ENCODE results near the gene DLGAP3.

Gene DLGAP3

DNA sequence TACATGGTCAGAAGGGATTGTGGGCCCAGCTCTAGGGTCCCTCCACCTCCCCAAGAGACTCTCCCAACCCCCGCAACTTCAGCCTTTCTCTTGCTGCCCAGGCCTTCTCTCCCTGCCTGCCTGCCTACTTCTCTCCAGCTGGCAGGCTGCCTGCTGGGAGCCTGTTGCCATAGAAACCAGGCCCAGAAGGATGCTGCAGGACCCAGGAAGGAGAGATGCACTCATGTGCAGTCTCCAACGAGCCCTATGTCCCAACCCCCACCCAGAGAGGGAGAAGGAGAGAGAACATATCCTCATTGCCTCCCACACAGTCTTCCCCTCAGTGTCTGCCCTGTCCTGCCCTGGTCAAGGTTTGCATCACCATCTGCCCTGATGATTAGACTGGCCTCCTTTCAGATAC lies 59.1 kb downstream of the DLGAP3 start:
- H3K27ac ChIP-seq: no peak overlapping the region
- no peak for DNase-seq (ENCODE audit: low read depth, low spot score)

DNA sequence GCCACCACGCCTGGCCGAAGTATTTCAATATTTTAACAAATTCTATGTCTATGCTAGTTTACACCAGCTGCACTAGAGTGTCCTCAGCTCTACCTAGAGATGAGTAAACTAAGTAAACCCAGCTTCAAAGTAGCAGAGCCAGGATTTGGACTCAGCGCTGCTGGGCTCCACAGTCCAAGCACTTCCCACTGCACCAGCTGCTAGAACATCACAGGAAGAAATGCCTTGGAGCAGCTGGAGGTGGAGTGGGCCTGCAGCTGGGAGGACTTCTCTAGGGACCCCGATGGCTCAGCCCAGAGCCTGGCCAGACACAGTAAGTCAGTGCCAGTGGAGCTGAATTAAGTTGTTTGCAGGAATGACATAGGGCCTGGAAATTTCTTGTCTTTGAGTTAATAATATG lies 59.7 kb downstream of the DLGAP3 start:
- no peak for DNase-seq (ENCODE audit: low read depth, low spot score)
- H3K27ac ChIP-seq: no peak overlapping the region

DNA sequence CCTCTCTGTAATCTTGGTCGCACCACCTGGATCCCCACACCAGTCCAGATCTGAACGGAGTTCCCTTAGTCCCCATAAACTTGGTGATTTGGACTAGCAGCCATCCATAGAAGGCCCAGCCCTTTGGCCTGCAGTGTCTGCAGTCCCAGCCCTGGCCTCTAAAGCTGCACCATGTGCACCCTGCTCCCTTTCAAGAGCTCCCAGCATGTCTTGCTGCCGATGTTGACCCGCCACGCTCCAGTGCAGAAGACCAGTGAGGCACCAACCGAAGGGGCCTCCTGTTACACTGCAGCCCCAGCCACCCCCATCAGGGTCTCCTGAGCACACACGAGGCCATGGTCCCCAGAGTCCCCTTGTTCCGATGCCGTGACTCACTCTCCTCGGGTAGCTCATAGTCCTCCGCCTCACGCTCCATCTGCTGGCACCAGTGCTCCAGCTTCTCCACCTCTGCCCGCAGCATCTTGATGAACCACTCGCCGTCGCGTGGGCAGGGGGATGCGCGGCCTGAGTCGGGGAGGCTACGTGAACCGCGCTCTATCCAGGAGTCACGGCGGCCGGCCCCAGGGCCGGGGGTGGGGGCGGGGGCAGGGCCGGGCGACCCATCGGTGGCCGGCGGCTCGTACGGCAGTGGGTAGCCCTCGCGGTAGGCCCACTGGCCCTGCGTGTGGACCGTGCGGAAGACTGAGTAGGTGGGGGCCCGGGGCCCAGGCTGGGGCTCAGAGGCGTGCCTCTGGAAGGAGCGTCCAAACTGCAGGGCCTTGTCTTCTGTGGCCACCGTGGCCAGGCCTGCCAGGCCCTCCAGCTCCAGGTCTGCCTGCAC lies 61.0 kb downstream of the DLGAP3 start:
- H3K27ac ChIP-seq: no peak overlapping the region
- DNase-seq (ENCODE audit: low read depth, low spot score): no peak

DNA sequence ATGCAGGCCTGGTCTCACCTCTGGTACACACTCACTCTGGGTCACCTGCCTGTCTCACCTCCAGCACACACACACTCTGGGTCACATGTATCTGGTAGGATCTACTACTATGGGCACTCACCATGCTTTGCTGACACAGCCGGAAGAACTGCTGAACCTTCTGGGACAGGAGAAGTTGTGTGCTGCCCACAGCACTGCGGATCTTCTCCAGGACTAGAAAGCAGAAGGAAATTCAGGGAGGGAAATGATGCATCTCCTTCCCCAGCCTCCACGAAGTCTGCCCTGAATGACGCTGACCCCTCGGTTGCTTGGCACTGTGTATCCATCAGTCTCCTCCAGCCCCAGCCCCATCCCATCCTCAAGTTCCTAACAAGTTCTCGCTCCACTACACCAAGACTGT lies 62.0 kb downstream of the DLGAP3 start:
- H3K27ac ChIP-seq: no peak overlapping the region
- no peak for DNase-seq (ENCODE audit: low read depth, low spot score)

DNA sequence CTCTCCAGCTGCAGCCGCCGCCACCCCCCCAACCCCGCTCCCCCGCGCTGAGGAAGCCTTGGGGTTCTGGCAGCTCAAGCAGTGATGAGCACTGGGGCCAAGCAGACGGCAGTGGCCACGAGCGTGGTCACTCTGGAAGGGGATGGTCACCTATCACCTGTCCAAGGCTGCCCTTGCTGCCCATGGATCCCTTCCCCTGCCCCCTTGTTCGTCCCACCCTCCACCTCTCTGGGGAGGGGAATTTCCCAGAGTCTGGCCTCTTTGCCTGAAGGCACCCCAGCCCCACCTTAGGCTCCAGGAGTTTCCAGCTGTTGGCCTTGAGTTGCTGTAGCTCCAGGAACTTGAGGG lies 62.7 kb downstream of the DLGAP3 start:
- DNase-seq (ENCODE audit: low read depth, low spot score): no peak
- no peak overlapping the region for H3K27ac ChIP-seq

DNA sequence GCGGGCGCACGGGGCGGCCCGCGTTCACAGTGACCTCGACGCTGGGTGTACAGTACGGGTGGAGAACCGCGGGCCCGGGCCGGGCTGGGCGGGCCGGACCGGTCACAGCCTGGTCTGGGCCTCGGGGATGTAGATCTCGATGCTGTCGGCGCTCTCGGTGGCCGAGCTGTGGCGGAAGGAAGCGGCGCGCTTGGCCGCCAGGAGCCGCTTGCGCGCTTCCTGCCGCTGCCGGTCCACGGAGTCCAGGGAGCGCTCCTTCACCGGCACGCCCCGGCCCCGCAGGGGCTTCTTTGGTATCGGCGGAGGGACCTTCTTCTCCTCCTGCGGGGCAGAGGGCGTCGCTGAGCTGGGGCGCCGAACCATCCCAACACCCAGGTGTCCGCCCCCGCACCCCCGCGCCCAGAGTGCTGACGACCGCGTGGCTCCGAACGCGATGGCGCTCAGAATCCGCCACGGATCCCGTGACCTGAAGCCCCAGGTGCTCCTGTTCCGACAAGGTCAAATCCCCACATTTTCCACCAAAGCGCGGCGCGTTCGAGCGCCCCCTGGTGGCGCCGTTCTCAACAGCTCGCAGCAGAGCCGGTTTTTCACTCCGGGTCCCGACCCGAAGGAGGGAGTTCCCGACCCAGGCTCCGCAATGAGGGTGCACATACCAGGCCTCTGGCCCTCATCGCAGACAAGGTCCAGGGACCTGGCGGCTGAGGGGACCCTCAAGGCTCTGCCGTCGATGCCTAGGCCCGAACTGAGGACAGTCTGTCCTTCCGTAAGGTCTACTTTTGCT lies 63.3 kb downstream of the DLGAP3 start:
- H3K27ac ChIP-seq: peak overlapping the region; percentile 16
- no peak for DNase-seq (ENCODE audit: low read depth, low spot score)

DNA sequence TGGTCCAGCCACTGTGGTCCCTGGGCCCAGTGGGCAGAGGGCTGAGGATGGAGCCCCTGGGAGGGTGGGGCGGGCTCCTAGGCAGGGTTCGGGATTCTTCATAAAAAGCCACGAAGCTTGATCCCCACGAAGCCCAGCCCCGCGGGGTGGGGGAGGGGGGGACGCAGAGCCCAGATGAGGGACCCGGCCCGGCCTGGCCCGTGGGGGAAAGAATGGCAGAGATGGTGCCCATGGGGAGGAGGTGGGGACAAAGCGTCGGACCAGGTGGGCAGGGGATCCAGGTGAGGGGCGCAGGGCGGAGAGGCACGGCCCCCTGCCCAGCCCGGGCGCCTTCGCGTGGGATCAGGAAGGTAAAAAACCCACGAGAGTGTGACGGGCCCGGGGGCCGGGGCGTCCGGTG lies 63.9 kb downstream of the DLGAP3 start:
- H3K27ac ChIP-seq: no peak overlapping the region
- no peak for DNase-seq (ENCODE audit: low read depth, low spot score)

DNA sequence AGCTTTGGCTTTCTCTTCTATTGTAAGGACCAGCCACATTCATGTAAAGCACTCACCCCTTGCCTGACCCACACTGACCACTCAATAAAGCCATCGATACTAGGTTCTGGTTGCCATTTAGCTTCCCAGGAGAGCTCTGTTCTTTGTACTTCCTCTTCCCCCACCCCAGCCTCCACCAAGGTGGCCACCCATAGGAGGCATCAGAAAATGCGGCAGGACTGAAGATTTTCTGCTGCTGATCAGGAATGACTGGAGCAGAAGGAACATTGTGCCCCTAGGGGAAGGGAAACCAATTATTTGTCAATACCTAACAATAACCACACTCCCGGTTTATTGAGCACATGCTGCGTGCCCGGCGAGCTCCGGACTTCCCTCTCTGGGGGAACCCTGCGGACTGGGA lies 64.7 kb downstream of the DLGAP3 start:
- H3K27ac ChIP-seq: no peak overlapping the region
- no peak for DNase-seq (ENCODE audit: low read depth, low spot score)

DNA sequence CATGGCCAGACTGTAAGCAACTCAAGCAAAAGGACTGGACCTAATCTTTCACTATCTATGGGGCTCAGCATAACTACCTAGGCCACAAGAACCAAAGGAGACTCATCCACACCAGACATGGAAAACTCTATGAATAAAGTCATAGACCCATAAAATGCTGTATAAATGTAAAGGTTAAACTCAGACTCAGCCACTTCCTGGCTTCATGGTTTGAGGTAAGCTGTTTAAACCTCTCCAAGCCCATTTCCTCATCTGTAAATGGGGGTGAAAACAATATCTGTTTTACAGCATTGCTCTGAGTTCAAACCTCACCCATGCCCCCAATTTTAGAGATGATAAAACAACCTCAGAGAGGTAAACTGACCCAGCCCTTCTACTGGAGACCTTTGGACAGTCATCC lies 65.9 kb downstream of the DLGAP3 start:
- no peak for DNase-seq (ENCODE audit: low read depth, low spot score)
- no peak overlapping the region for H3K27ac ChIP-seq

DNA sequence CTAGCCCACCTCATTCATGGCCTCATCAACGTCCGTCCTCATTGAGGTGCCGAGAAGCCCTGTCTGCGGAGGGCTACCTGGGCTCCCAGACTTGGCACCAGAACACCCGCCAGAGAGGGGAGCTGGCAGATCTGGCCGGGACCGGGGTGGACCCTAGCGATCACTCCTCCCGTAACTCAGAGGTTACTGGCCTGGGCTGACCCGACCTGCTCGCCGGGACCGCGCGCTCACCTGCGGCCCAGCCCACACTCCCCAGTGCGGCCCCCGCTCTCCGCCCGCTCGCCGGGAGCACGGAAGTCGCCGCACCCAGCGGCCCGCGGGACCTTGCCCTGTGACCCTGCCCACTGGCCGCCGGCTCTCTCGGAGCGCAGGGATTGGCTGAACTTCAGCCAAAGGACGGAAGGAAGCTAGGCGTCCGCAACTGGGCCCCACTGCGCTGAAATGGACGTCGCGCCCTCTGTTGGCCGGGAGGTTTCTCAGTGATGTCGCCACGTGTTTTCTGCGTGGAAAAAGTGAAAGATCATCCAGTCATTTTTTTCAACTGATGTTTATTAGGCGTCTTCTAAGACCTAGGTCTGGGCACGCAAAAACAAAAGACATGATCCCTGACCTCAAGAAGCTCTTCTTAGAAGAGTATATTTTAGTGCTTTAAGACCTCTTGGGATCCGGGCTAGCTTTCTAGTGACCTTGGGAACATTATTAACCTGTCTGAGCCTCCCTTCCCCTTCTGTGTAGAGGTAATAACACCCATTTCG lies 69.8 kb downstream of the DLGAP3 start, which contains the start of gene SMIM12:
SMIM12 (minus strand) TSS at position 304 of the 755 bp plus-strand sequence. CDS start 3,772 bp downstream, outside the sequence.
- peak; percentile 36 for DNase-seq (ENCODE audit: low read depth, low spot score)

DNA sequence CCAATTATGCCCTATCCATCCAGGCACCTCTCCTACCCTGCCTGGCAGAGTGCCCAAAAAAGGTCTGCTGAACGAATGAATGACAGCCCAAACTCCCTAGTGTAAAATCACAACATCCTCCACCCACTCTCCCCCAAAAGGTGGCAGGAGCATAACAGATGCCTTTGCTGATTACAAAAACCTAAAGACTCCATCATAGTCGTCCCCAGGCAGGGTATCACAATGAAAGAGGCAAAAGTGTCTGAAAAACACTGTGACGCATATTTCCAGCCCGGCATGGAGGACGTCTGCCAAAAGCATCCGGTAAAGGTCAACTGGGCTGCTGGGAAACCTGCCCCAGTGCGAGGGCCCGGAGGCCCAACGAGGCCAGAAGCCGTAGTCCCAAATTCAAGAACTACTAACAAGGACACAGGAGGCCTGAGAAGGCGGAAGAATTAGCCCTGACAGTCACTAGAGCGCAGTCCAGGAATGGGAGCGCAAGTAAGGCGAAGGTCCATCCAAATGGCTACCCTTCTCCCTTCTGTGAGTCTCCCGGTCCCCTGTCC lies 70.5 kb downstream of the DLGAP3 start:
- no peak for DNase-seq (ENCODE audit: low read depth, low spot score)
- peak overlapping the region; percentile 57 for H3K27ac ChIP-seq

More for the DNA sequence above, 69.8 kb downstream of the DLGAP3 start, which contains the start of gene SMIM12:
- peak within 1 kb of the TSS; percentile 57 for H3K27ac ChIP-seq

DNA sequence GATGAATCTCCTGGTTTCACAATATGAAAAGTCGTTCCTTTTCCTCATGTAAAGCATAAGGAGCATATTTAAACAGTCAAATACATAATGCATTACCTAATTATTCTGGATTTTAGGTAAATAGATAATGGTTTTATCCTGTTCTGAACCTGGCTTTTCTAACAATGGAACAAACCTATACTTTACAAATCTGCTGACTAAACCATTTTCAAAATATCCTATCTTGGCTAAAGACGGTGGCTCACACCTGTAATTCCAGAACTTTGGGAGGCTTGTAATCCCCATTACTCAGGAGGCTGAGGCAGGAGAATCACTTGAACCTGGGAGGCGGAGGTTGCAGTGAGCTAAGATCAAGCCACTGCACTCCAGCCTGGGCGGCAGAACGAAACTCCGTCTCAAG lies 72.8 kb downstream of the DLGAP3 start:
- H3K27ac ChIP-seq: no peak overlapping the region
- DNase-seq (ENCODE audit: low read depth, low spot score): no peak

DNA sequence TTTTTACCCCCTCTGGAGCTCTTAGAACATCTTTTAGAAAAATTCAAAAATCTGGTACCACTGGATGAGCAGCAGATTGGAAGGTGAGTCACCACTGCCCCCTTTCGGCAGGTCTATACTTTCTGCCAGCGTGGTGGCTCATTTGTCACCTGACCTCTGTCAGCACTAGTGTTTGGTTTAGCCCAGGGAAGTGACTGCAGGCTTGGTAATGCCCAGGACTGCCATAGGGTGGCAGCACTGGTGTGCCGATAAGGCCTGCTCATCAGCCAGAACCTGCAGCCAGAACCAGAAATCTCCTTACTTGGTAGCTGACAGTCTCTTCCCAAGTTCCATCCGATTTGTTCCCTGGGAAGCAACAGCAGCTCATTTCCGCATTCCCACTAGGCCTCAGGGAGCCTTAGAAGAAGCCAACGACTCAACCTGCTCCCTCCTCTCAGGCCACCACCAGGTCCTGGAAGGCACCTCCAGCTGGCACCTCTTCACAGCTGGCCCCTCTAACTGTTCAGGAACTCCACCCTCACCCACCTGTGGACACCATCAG lies 76.7 kb downstream of the DLGAP3 start:
- H3K27ac ChIP-seq: no peak overlapping the region
- DNase-seq (ENCODE audit: low read depth, low spot score): peak; percentile 79

DNA sequence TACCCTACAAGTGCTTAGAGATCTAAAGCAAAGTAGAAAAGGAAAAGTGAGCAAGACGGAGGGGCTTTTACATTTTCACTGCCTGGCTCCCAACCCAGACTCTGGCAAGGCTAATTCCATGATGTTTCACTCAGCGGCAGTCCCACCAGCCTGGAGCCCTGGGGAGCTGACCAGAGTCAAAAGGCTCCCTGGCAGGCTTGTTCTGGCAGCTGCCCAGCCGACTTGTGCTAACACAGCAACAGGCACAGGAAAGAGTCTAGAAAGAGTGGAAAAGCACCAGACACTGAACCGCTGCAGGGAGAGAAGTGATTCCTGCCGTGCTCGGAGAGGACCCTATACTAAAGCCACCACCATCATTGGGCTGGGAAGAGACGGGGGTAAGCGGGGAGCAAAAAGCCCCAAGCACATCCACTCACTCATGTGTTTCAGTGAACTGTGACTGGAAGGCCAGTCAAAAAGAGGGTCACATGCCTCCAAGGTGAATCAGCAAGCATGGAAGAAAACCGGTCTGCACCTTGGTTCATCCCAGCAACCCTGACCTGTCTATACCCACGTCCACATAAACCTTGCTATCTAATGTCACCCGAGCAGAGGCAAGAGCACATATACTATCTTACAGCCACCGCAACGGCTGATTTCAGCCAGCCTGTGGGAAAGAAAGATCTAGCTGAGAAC lies 77.9 kb downstream of the DLGAP3 start:
- H3K27ac ChIP-seq: peak overlapping the region; percentile 37
- DNase-seq (ENCODE audit: low read depth, low spot score): no peak

DNA sequence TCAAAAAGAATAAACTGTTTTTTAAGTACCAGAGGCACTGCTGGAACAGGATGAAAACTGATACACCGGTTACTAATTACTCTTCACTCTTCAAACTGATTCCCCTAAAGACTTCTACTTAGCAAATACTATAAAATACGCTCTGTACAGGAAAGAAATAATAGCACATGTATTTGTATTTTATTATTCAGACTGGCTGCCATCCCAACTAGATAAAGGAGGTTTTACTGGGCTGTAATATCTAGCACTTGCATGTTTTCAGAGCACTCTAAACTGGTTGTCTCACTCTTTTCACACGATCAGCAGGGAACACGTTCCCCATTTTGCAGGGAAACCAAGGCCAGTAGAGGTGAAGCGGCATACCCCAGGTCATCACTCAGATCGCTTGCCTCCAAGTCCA lies 79.1 kb downstream of the DLGAP3 start:
- no peak overlapping the region for H3K27ac ChIP-seq
- DNase-seq (ENCODE audit: low read depth, low spot score): no peak

DNA sequence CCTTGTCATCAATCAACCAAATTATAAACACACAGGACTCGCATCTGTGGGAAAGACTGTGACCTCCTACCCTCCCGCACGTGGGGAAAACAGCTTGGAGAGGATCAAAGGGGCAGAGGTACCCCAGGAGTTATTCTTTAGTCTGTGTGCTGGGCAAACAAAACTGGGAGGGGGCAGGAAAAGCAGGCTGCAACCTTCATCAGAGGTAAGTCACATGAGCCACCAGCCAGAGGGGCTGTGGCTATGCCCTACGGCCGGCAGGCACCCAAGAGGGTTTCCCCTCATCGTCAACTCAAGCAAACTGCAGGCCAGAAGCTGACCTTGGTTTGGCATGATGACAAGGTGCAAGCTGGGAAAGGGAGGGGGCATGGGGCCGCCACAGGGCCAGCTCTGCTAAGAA lies 82.4 kb downstream of the DLGAP3 start:
- H3K27ac ChIP-seq: no peak overlapping the region
- no peak for DNase-seq (ENCODE audit: low read depth, low spot score)

DNA sequence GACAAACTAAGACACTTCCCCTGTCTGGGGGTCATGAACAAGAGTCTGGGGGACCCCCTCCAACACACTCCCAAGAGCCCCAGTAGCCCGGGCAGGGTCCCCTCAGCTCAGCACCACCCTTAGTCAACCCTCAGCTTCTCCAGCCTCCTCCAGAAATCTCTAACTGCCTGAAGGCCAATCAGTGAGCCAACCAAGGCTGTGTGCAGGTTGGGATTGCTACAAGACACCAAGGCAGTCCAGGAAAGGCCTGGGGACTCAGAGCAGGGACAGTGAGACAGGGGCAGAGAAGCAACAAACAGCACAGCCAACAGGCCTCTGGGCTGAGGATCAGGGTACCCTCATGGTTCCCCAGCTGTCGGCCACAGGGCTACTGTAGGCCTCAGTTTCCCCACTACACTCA lies 83.2 kb downstream of the DLGAP3 start:
- no peak overlapping the region for H3K27ac ChIP-seq
- no peak for DNase-seq (ENCODE audit: low read depth, low spot score)

DNA sequence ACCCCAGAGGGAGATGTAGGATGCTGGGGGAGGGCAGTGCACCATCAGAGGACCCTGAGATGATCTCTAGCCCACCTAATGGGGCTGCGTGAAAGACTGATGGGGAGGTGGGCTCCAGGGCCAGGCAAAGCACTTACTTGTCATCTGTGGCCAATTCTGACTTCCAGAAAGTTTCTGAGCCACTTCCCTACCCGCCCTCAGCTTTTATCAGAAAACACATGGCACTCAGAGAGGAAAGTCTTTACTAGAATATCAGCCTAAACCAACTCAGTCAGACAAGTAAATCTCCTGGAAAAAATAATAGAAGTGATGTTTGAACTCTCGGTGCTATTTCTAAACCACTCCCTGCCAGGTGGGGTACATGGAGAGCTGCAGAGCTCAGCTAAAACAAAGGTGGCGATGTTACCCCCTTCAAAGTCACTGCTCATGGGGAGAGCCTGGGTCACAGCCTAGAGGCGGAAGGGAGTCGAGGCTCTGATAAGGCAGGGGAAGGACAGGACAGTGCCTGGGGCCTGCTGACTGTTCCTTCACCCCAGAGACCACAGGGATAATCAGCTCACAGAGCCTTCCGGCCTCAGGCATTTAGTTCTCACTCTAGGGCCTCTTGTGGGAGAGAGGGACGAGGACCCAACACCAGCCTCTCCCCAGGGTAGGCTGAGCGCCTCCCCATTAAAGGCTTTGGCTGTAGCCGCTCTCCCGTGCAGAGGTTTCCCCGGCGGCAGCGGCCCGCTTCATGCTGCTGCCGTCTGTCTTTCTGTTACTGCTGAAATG lies 84.1 kb downstream of the DLGAP3 start:
- H3K27ac ChIP-seq: no peak overlapping the region
- DNase-seq (ENCODE audit: low read depth, low spot score): no peak

DNA sequence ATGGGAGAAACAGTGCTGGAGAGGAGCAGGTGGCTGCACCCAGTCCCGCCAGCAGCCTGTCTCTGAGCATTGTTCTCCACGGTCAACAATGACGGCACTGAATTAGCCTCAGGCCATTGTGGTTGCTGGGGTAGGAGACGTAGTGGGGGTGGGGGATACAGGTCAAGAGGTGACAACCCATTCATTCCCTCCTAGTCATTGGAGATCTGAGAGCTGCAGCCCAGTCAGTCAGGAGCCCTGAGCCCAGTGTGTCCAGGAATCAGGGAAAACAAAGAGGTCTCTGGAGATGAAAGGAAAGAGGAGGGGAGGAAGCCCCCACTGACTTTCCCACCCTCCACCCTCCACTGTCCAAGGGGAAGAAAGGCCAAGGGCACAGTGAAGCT lies 85.2 kb downstream of the DLGAP3 start:
- H3K27ac ChIP-seq: no peak overlapping the region
- DNase-seq (ENCODE audit: low read depth, low spot score): no peak

Measured in epithelial cell of prostate (primary cell).